ENCODE results near the gene ENDOV. TPM values are rescaled to one million over a fixed set of nuclear protein-coding genes. Genes with fewer than 3 reads are reported as not detected.
"Not testable (repeated sequence)": the region's sequence is repeated elsewhere in the genome, so short reads cannot be mapped to it uniquely, and the experiment has no call there.

Gene ENDOV
- total and polyA plus RNA-seq, 2 donors (not counting 1 experiment from before 2014, with no cell fraction given): 13.1 to 28.7 TPM

GRCh38 chr17:80402102-80402501, 12.9 kb upstream of the ENDOV start:
- DNase-seq (ENCODE audit: low read depth in 2 of 2): not testable (repeated sequence)

GRCh38 chr17:80402959-80403358, 12.0 kb upstream of the ENDOV start:
- Histone ChIP-seq H3K9ac (ENCODE audit: insufficient read depth, low read length) (no peak overlapping the region), H3K4me3 (replicated peaks in 1 of 4; ENCODE audit: control extremely low read depth in 1 of 4, insufficient read depth in 1 of 4, low read depth in 3 of 4, low read length in 4 of 4) (no peak overlapping the region), H4K20me1 (ENCODE audit: control insufficient read depth, extremely low read depth, insufficient read depth, low read length) (no peaks in the 10 kb centered on the region), H2AFZ (ENCODE audit: low read length) (no peak overlapping the region), H3K9me3 (ENCODE audit: control insufficient read depth, insufficient read depth, low read depth, low read length) (no peaks in the 10 kb centered on the region), H3K4me1 (ENCODE audit: control insufficient read depth, extremely low read depth, insufficient read depth, low read length) (no peaks in the 10 kb centered on the region), H3K27me3 (ENCODE audit: control insufficient read depth, insufficient read depth, low read length) (no peaks in the 10 kb centered on the region), H3K4me2 (ENCODE audit: extremely low read depth, insufficient read depth, low read length) (no peak overlapping the region), H3K27ac (ENCODE audit: insufficient read depth, low read length) (no peak overlapping the region), H3K36me3 (ENCODE audit: control insufficient read depth, insufficient read depth, low read length) (no peaks in the 10 kb centered on the region), H3K79me2 (ENCODE audit: control insufficient read depth, insufficient read depth, low read length) (no peaks in the 10 kb centered on the region)
- DNase-seq (ENCODE audit: low read depth in 2 of 2): no peak
- TF ChIP-seq CTCF (conservative IDR thresholded peaks at IDR 0.05 in 1 of 2, IDR thresholded peaks at IDR 0.05 in 1 of 2; ENCODE audit: low read depth in 1 of 2, low read length in 2 of 2) (no peak), EZH2 (IDR thresholded peaks at IDR 0.05; ENCODE audit: low read length, missing control alignments) (no peak)

More at GRCh38 chr17:80402102-80402501, 12.9 kb upstream of the ENDOV start:
- H3K79me2 ChIP-seq (ENCODE audit: control insufficient read depth, insufficient read depth, low read length); H3K27ac ChIP-seq (ENCODE audit: insufficient read depth, low read length); H3K9me3 ChIP-seq (ENCODE audit: control insufficient read depth, insufficient read depth, low read depth, low read length); H3K9ac ChIP-seq (ENCODE audit: insufficient read depth, low read length); H2AFZ ChIP-seq (ENCODE audit: low read length); H3K27me3 ChIP-seq (ENCODE audit: control insufficient read depth, insufficient read depth, low read length); H4K20me1 ChIP-seq (ENCODE audit: control insufficient read depth, extremely low read depth, insufficient read depth, low read length); H3K4me3 ChIP-seq (replicated peaks in 1 of 4; ENCODE audit: control extremely low read depth in 1 of 4, insufficient read depth in 1 of 4, low read depth in 3 of 4, low read length in 4 of 4); H3K4me2 ChIP-seq (ENCODE audit: extremely low read depth, insufficient read depth, low read length); H3K4me1 ChIP-seq (ENCODE audit: control insufficient read depth, extremely low read depth, insufficient read depth, low read length); H3K36me3 ChIP-seq (ENCODE audit: control insufficient read depth, insufficient read depth, low read length): not testable (repeated sequence)

- no peak overlapping the region for H3K9ac ChIP-seq (ENCODE audit: insufficient read depth, low read length)
- no peak for TF ChIP-seq EZH2 (IDR thresholded peaks at IDR 0.05; ENCODE audit: low read length, missing control alignments)
- no peak for TF ChIP-seq CTCF (conservative IDR thresholded peaks at IDR 0.05 in 1 of 2, IDR thresholded peaks at IDR 0.05 in 1 of 2; ENCODE audit: low read depth in 1 of 2, low read length in 2 of 2)
- H3K27me3 ChIP-seq (ENCODE audit: control insufficient read depth, insufficient read depth, low read length): no peaks in the 10 kb centered on the region
- H3K27ac ChIP-seq (ENCODE audit: insufficient read depth, low read length): no peak overlapping the region
- H4K20me1 ChIP-seq (ENCODE audit: control insufficient read depth, extremely low read depth, insufficient read depth, low read length): no peaks in the 10 kb centered on the region
- H3K4me2 ChIP-seq (ENCODE audit: extremely low read depth, insufficient read depth, low read length): no peak overlapping the region
- no peak overlapping the region for H3K4me3 ChIP-seq (replicated peaks in 1 of 4; ENCODE audit: control extremely low read depth in 1 of 4, insufficient read depth in 1 of 4, low read depth in 3 of 4, low read length in 4 of 4)
- H3K4me1 ChIP-seq (ENCODE audit: control insufficient read depth, extremely low read depth, insufficient read depth, low read length): no peaks in the 10 kb centered on the region
- H3K36me3 ChIP-seq (ENCODE audit: control insufficient read depth, insufficient read depth, low read length): no peaks in the 10 kb centered on the region
- no peak for DNase-seq (ENCODE audit: low read depth in 2 of 2)
- no peak overlapping the region for H2AFZ ChIP-seq (ENCODE audit: low read length)
- no peaks in the 10 kb centered on the region for H3K79me2 ChIP-seq (ENCODE audit: control insufficient read depth, insufficient read depth, low read length)
- H3K9me3 ChIP-seq (ENCODE audit: control insufficient read depth, insufficient read depth, low read depth, low read length): no peaks in the 10 kb centered on the region
These were observed 8.8 kb upstream of the ENDOV start for GRCh38 chr17:80406146-80406545.

- not testable (repeated sequence) for H2AFZ ChIP-seq (ENCODE audit: low read length)
These were observed 7.0 kb upstream of the ENDOV start for GRCh38 chr17:80407917-80408316.

More at GRCh38 chr17:80407917-80408316, 7.0 kb upstream of the ENDOV start:
- not testable (repeated sequence) for H3K4me2 ChIP-seq (ENCODE audit: extremely low read depth, insufficient read depth, low read length); H3K27me3 ChIP-seq (ENCODE audit: control insufficient read depth, insufficient read depth, low read length); H3K9ac ChIP-seq (ENCODE audit: insufficient read depth, low read length); H3K27ac ChIP-seq (ENCODE audit: insufficient read depth, low read length); H3K36me3 ChIP-seq (ENCODE audit: control insufficient read depth, insufficient read depth, low read length); H3K4me1 ChIP-seq (ENCODE audit: control insufficient read depth, extremely low read depth, insufficient read depth, low read length); H4K20me1 ChIP-seq (ENCODE audit: control insufficient read depth, extremely low read depth, insufficient read depth, low read length); H3K9me3 ChIP-seq (ENCODE audit: control insufficient read depth, insufficient read depth, low read depth, low read length); DNase-seq (ENCODE audit: low read depth in 2 of 2); H3K79me2 ChIP-seq (ENCODE audit: control insufficient read depth, insufficient read depth, low read length); H3K4me3 ChIP-seq (replicated peaks in 1 of 4; ENCODE audit: control extremely low read depth in 1 of 4, insufficient read depth in 1 of 4, low read depth in 3 of 4, low read length in 4 of 4)

Data from fibroblast of lung (primary cell).